Upper lobe of left lung (tissue), 6 donors: ENCODE results near the gene EGFL8. TPM values are rescaled to one million over a fixed set of nuclear protein-coding genes. Genes with fewer than 3 reads are reported as not detected.
A peak's percentile ranks its signal among the peaks of the same experiment; 100 is the strongest.

Experiments used
- ATAC-seq, 2 donors: fragments of 200-7000 bp; cut with Tn5 transposase; one replicate each; pipeline ENCODE4 v1.9.1; 2022; ENCODE audit warnings: mild to moderate bottlenecking in 2 of 2, moderate library complexity in 2 of 2; ENCODE audit not compliant: low FRiP score in 2 of 2
- DNase-seq, 2 donors: peaks; one replicate each; pipeline ENCODE4 v3.0.0-alpha.2; 2019 to 2020
- H3K27ac ChIP-seq, 4 donors: fragments of 200-600 bp; sonication (generic); one replicate each; pipeline ENCODE4 v1.5.1; 2016 to 2019
- H3K27me3 ChIP-seq, 4 donors: fragments of 200-600 bp; sonication (generic); one replicate each; pipeline ENCODE4 v1.5.1; 2017 to 2019
- H3K36me3 ChIP-seq, 4 donors: fragments of 200-600 bp; sonication (generic); one replicate each; pipeline ENCODE4 v1.5.1; 2016 to 2019
- H3K4me1 ChIP-seq, 4 donors: fragments of 200-600 bp; sonication (generic); one replicate each; pipeline ENCODE4 v1.5.1; 2018 to 2019
- H3K4me3 ChIP-seq, 4 donors: fragments of 200-600 bp; sonication (generic); one replicate each; pipeline ENCODE4 v1.5.1; 2017 to 2019; ENCODE audit warnings: mild to moderate bottlenecking in 2 of 4, moderate library complexity in 1 of 4
- H3K9me3 ChIP-seq, 4 donors: fragments of 200-600 bp; sonication (generic); one replicate each; pipeline ENCODE4 v1.5.1; 2018 to 2019
- EP300 ChIP-seq, 4 donors: sonication (generic); formaldehyde crosslinking; IDR thresholded peaks; one replicate each; pipeline ENCODE4 v1.5.1; 2017; ENCODE audit warnings: antibody characterized with exemption in 4 of 4, control low read depth in 2 of 4
- POLR2A ChIP-seq, 4 donors: fragments of 450-650 bp; IDR thresholded peaks; one replicate each; pipeline ENCODE4 v1.5.1; 2016 to 2017; ENCODE audit warnings: antibody characterized with exemption in 4 of 4, mild to moderate bottlenecking in 2 of 4
- POLR2AphosphoS5 ChIP-seq, 2 donors: sonication (generic); formaldehyde crosslinking; IDR thresholded peaks; one replicate each; pipeline ENCODE4 v1.5.1; 2017; ENCODE audit warnings: antibody characterized with exemption in 2 of 2
- WGBS, 2 donors: methylation state at CpG; one replicate each; pipeline ENCODE4 v1.1.5; 2017 to 2018; 5-methylcytosine and 5-hydroxymethylcytosine counted together
- total RNA-seq, 6 donors: library from RNA; depleted of rRNA in 4 of 6; stranded (reverse); fragments of >200 nt in 4 of 6; gene quantifications; one replicate each; pipeline versions ENCODE4 v1.1.0 to v1.2.1, GENCODE V29; 2016 to 2021
- TF ChIP-seq, protein P1 (sequence below), 6 experiments: fragments of 450-650 bp in 4 of 6; fragments of 200-600 bp in 2 of 6; sonication (generic) in 2 of 6; IDR thresholded peaks; one replicate each; pipeline ENCODE4 v1.5.1; 2016 to 2019; ENCODE audit warnings: antibody characterized with exemption in 6 of 6
- donor health status: DM: no; HTN: no; CAD: no; lungs with moderate emphysema.
- donor health status: DM: no; HTN: yes; CAD: no; lungs with severe emphysema.

EGFL8 gene
- total RNA-seq, 6 donors from 2014 or later: 6.1 to 37.7 (median 9.6) TPM

GRCh38 chr6:32178547-32179440 is 14.4 kb downstream of the EGFL8 start:
- Histone ChIP-seq H3K4me1 (peaks cover 38 to 60% (median 51%) of the 10 kb centered on the region in 4 donors), H3K4me3 (peak overlapping the region; percentile 27 to 81 (median 70)), H3K27ac (peak overlapping the region; percentile 89 to 98 (median 96)), H3K27me3 (no peaks in the 10 kb centered on the region), H3K9me3 (no peaks in the 10 kb centered on the region), H3K36me3 (peaks cover 7 to 36% (median 22%) of the 10 kb centered on the region in 4 donors)
- DNase-seq (peak in 1 of 2 donors; percentile 94), ATAC-seq (no peak)
- TF ChIP-seq, protein P1, sequence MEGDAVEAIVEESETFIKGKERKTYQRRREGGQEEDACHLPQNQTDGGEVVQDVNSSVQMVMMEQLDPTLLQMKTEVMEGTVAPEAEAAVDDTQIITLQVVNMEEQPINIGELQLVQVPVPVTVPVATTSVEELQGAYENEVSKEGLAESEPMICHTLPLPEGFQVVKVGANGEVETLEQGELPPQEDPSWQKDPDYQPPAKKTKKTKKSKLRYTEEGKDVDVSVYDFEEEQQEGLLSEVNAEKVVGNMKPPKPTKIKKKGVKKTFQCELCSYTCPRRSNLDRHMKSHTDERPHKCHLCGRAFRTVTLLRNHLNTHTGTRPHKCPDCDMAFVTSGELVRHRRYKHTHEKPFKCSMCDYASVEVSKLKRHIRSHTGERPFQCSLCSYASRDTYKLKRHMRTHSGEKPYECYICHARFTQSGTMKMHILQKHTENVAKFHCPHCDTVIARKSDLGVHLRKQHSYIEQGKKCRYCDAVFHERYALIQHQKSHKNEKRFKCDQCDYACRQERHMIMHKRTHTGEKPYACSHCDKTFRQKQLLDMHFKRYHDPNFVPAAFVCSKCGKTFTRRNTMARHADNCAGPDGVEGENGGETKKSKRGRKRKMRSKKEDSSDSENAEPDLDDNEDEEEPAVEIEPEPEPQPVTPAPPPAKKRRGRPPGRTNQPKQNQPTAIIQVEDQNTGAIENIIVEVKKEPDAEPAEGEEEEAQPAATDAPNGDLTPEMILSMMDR (IDR thresholded peaks at IDR 0.05): no peak
- TF ChIP-seq EP300 (IDR thresholded peaks at IDR 0.05): no peak
- TF ChIP-seq POLR2AphosphoS5 (IDR thresholded peaks at IDR 0.05): no peak
- no peak for TF ChIP-seq POLR2A (IDR thresholded peaks at IDR 0.05)
- WGBS, 2 donors: 2% methylated on average over 24 of the region's 24 CpGs

DNA sequence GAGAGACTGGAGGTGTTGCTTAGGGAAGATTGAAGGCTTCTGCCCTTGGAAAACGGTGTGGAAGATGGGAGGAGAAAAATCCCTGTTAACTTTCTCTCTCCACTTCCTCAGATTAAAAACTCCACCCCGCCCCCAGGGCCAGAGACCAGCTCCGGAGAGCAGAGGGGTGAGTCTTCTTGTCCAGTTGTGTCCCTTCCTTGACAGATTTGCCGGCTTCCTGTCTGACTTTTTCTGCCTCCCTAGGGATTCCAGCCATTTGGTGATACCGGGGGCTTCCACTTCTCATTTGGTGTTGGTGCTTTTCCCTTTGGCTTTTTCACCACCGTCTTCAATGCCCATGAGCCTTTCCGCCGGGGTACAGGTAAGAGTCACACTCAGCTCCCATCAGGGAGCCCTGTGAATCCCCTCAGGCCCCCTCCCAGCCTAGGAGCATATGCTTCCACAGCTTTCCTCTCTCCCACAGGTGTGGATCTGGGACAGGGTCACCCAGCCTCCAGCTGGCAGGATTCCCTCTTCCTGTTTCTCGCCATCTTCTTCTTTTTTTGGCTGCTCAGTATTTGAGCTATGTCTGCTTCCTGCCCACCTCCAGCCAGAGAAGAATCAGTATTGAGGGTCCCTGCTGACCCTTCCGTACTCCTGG is 15.5 kb downstream of the EGFL8 start:
- ATAC-seq (no peak), DNase-seq (no peak)
- Histone ChIP-seq H3K4me3 (peak overlapping the region in 1 of 4 donors; percentile 80), H3K9me3 (no peaks in the 10 kb centered on the region), H3K36me3 (peaks cover 7 to 36% (median 22%) of the 10 kb centered on the region in 4 donors), H3K4me1 (peaks cover 41 to 63% (median 53%) of the 10 kb centered on the region in 4 donors), H3K27ac (peak overlapping the region in 3 of 4 donors; percentile 18 to 97 (median 95)), H3K27me3 (no peaks in the 10 kb centered on the region)
- WGBS, 2 donors: 69 to 75% methylated on average over 10 of the region's 10 CpGs
- TF ChIP-seq POLR2A (IDR thresholded peaks at IDR 0.05) (no peak), EP300 (IDR thresholded peaks at IDR 0.05) (no peak), POLR2AphosphoS5 (IDR thresholded peaks at IDR 0.05) (no peak)
- TF ChIP-seq, protein P1 (IDR thresholded peaks at IDR 0.05): no peak

GRCh38 chr6:32181148-32181702 is 16.8 kb downstream of the EGFL8 start:
- no peaks in the 10 kb centered on the region for H3K27me3 ChIP-seq
- H3K9me3 ChIP-seq: no peaks in the 10 kb centered on the region
- peak overlapping the region in 2 of 4 donors; percentile 93 to 97 for H3K27ac ChIP-seq
- WGBS, 2 donors: 91% methylated on average over 15 of the region's 15 CpGs
- TF ChIP-seq, protein P1 (IDR thresholded peaks at IDR 0.05): no peak
- TF ChIP-seq POLR2A (IDR thresholded peaks at IDR 0.05) (no peak), EP300 (IDR thresholded peaks at IDR 0.05) (no peak), POLR2AphosphoS5 (IDR thresholded peaks at IDR 0.05) (no peak)
- ATAC-seq (no peak), DNase-seq (no peak)
- peaks cover 41 to 61% (median 52%) of the 10 kb centered on the region in 4 donors for H3K4me1 ChIP-seq
- H3K4me3 ChIP-seq: peak overlapping the region in 1 of 4 donors; percentile 41
- peaks cover 7 to 40% (median 24%) of the 10 kb centered on the region in 4 donors for H3K36me3 ChIP-seq

GRCh38 chr6:32181915-32182529 is 17.6 kb downstream of the EGFL8 start:
- ATAC-seq: no peak
- TF ChIP-seq, protein P1 (IDR thresholded peaks at IDR 0.05): no peak
- TF ChIP-seq POLR2AphosphoS5 (IDR thresholded peaks at IDR 0.05) (no peak), EP300 (IDR thresholded peaks at IDR 0.05) (no peak), POLR2A (IDR thresholded peaks at IDR 0.05) (no peak)
- peaks cover 38 to 61% (median 52%) of the 10 kb centered on the region in 4 donors for H3K4me1 ChIP-seq
- peaks cover 7 to 48% (median 29%) of the 10 kb centered on the region in 4 donors for H3K36me3 ChIP-seq
- H3K9me3 ChIP-seq: no peaks in the 10 kb centered on the region
- peak in 1 of 2 donors; percentile 33 for DNase-seq
- WGBS, 2 donors: 82 to 83% methylated on average over 10 of the region's 10 CpGs
- H3K27ac ChIP-seq: peak overlapping the region; percentile 72 to 98 (median 95)
- no peaks in the 10 kb centered on the region for H3K27me3 ChIP-seq
- peak overlapping the region in 2 of 4 donors; percentile 20 to 41 for H3K4me3 ChIP-seq
